Measurements from ENCODE around the gene SRCAP.

SRCAP gene

GRCh38 chr16:30668393-30668792, 30.6 kb upstream of the SRCAP start:
- H3K4me1 ChIP-seq (ENCODE audit: low read depth, poor library complexity, severe bottlenecking), result peaks cover 5% of the 10 kb centered on the region
- no peak overlapping the region for H3K9ac ChIP-seq
- H3K27ac ChIP-seq, result no peak overlapping the region
- no peak overlapping the region for H2AFZ ChIP-seq (ENCODE audit: low read depth)
- H3K79me2 ChIP-seq (ENCODE audit: insufficient read depth, low read depth), result peaks cover 5% of the 10 kb centered on the region; the same call in 1 of the 2 replicates
- no peak for TF ChIP-seq CTCF (conservative IDR thresholded peaks at IDR 0.05; ENCODE audit: low read depth, low read length)
- no peaks in the 10 kb centered on the region; the same call in 1 of the 2 replicates for H4K20me1 ChIP-seq (ENCODE audit: insufficient read depth)
- H3K27me3 ChIP-seq (ENCODE audit: insufficient read depth, low read depth), result no peaks in the 10 kb centered on the region
- no peaks in the 10 kb centered on the region; the same call in 1 of the 2 replicates for H3K36me3 ChIP-seq (ENCODE audit: insufficient read depth)
- no peak overlapping the region for H3K4me3 ChIP-seq (IDR thresholded peaks at IDR 0.05; ENCODE audit: insufficient read depth, low read depth, low read length)
- no peak overlapping the region for H3K4me2 ChIP-seq

GRCh38 chr16:30669026-30669902, 29.7 kb upstream of the SRCAP start:
- no peaks in the 10 kb centered on the region for H3K4me1 ChIP-seq (ENCODE audit: low read depth, poor library complexity, severe bottlenecking)
- no peak overlapping the region for H3K27ac ChIP-seq
- H3K79me2 ChIP-seq (ENCODE audit: insufficient read depth, low read depth), result no peaks in the 10 kb centered on the region
- H3K36me3 ChIP-seq (ENCODE audit: insufficient read depth), result no peaks in the 10 kb centered on the region; the same call in 1 of the 2 replicates
- no peak overlapping the region for H3K9ac ChIP-seq
- H3K27me3 ChIP-seq (ENCODE audit: insufficient read depth, low read depth), result no peaks in the 10 kb centered on the region
- H3K4me3 ChIP-seq (IDR thresholded peaks at IDR 0.05; ENCODE audit: insufficient read depth, low read depth, low read length), result no peak overlapping the region
- H4K20me1 ChIP-seq (ENCODE audit: insufficient read depth), result no peaks in the 10 kb centered on the region
- H3K4me2 ChIP-seq, result no peak overlapping the region
- H2AFZ ChIP-seq (ENCODE audit: low read depth), result no peak overlapping the region
- TF ChIP-seq CTCF (conservative IDR thresholded peaks at IDR 0.05; ENCODE audit: low read depth, low read length), result no peak

GRCh38 chr16:30669903-30670824, 28.8 kb upstream of the SRCAP start:
- no peaks in the 10 kb centered on the region for H3K79me2 ChIP-seq (ENCODE audit: insufficient read depth, low read depth)
- H3K4me2 ChIP-seq, result no peak overlapping the region
- H4K20me1 ChIP-seq (ENCODE audit: insufficient read depth), result no peaks in the 10 kb centered on the region
- H2AFZ ChIP-seq (ENCODE audit: low read depth), result no peak overlapping the region
- no peaks in the 10 kb centered on the region for H3K27me3 ChIP-seq (ENCODE audit: insufficient read depth, low read depth)
- H3K36me3 ChIP-seq (ENCODE audit: insufficient read depth), result no peaks in the 10 kb centered on the region; the same call in 1 of the 2 replicates
- no peaks in the 10 kb centered on the region for H3K4me1 ChIP-seq (ENCODE audit: low read depth, poor library complexity, severe bottlenecking)
- H3K4me3 ChIP-seq (IDR thresholded peaks at IDR 0.05; ENCODE audit: insufficient read depth, low read depth, low read length), result no peak overlapping the region
- TF ChIP-seq CTCF (conservative IDR thresholded peaks at IDR 0.05; ENCODE audit: low read depth, low read length), result no peak
- no peak overlapping the region for H3K9ac ChIP-seq
- H3K27ac ChIP-seq, result no peak overlapping the region

GRCh38 chr16:30675143-30675542, 23.8 kb upstream of the SRCAP start:
- Histone ChIP-seq H3K4me3 (IDR thresholded peaks at IDR 0.05; ENCODE audit: insufficient read depth, low read depth, low read length) (no peak overlapping the region), H3K9ac (no peak overlapping the region), H3K27me3 (ENCODE audit: insufficient read depth, low read depth) (no peaks in the 10 kb centered on the region), H3K27ac (no peak overlapping the region), H3K4me2 (no peak overlapping the region), H3K4me1 (ENCODE audit: low read depth, poor library complexity, severe bottlenecking) (no peaks in the 10 kb centered on the region), H4K20me1 (ENCODE audit: insufficient read depth) (no peaks in the 10 kb centered on the region), H2AFZ (ENCODE audit: low read depth) (no peak overlapping the region), H3K79me2 (ENCODE audit: insufficient read depth, low read depth) (no peaks in the 10 kb centered on the region), H3K36me3 (ENCODE audit: insufficient read depth) (no peaks in the 10 kb centered on the region)
- no peak for TF ChIP-seq CTCF (conservative IDR thresholded peaks at IDR 0.05; ENCODE audit: low read depth, low read length)

Data from KMS-11 (cell line).